GM06990 (cell line): ENCODE results near the gene MDM4.

Source experiments
- DNase-seq: peaks from one replicate; pipeline ENCODE4 v3.0.0-alpha.2; 2011; ENCODE audit not compliant: insufficient read length; ENCODE audit errors: extremely low read depth
- H3K27me3 ChIP-seq: replicated peaks from 2 replicates; pipeline ENCODE4 v1.6.0; 2011; ENCODE audit warnings: low read length; ENCODE audit not compliant: control insufficient read depth, insufficient read depth
- H3K36me3 ChIP-seq: 2 replicates; pipeline ENCODE4 v1.5.1; 2011; ENCODE audit warnings: low read length; ENCODE audit not compliant: control insufficient read depth, insufficient read depth
- H3K4me3 ChIP-seq: replicated peaks from 2 replicates; pipeline ENCODE4 v1.5.1; 2011; ENCODE audit warnings: low read depth, mild to moderate bottlenecking, control low read depth, low read length
- CTCF ChIP-seq: IDR thresholded peaks from 2 replicates; pipeline ENCODE4 v1.5.1; 2011; ENCODE audit warnings: low read length, control low read depth, mild to moderate bottlenecking, inconsistent platforms; ENCODE audit not compliant: insufficient read depth, poor library complexity, severe bottlenecking

MDM4 gene

GRCh38 chr1:204560590-204561150 lies 44.5 kb downstream of the MDM4 start:
- no peak for TF ChIP-seq CTCF
- H3K36me3 ChIP-seq, result peaks cover 8% of the 10 kb centered on the region
- H3K27me3 ChIP-seq, result no peaks in the 10 kb centered on the region
- DNase-seq, result no peak
- H3K4me3 ChIP-seq, result no peak overlapping the region

GRCh38 chr1:204562075-204562990 lies 46.1 kb downstream of the MDM4 start:
- Histone ChIP-seq H3K4me3 (no peak overlapping the region), H3K36me3 (peaks cover 8% of the 10 kb centered on the region), H3K27me3 (no peaks in the 10 kb centered on the region)
- TF ChIP-seq CTCF, result no peak
- no peak for DNase-seq

GRCh38 chr1:204563307-204563706 lies 47.1 kb downstream of the MDM4 start:
- Histone ChIP-seq H3K36me3 (peaks cover 8% of the 10 kb centered on the region), H3K27me3 (no peaks in the 10 kb centered on the region), H3K4me3 (no peak overlapping the region)
- no peak for TF ChIP-seq CTCF
- no peak for DNase-seq

- H3K36me3 ChIP-seq, result peaks cover 7% of the 10 kb centered on the region
- no peaks in the 10 kb centered on the region for H3K27me3 ChIP-seq
- DNase-seq, result no peak
- H3K4me3 ChIP-seq, result no peak overlapping the region
- TF ChIP-seq CTCF, result no peak
Observed at GRCh38 chr1:204563780-204564179, 47.6 kb downstream of the MDM4 start.

- H3K36me3 ChIP-seq, result peaks cover 8% of the 10 kb centered on the region
- TF ChIP-seq CTCF, result no peak
- no peaks in the 10 kb centered on the region for H3K27me3 ChIP-seq
- no peak overlapping the region for H3K4me3 ChIP-seq
- peak; percentile 64 for DNase-seq
Observed at GRCh38 chr1:204564835-204565234, 48.6 kb downstream of the MDM4 start.
